HepG2 (cell line): ENCODE measurements around the gene KRT15. TPM values are rescaled to one million over a fixed set of nuclear protein-coding genes. Genes with fewer than 3 reads are reported as not detected.

Source experiments
- ATAC-seq: fragments of 200-7000 bp; cut with Tn5 transposase; 3 replicates; pipeline ENCODE4 v1.9.1; 2020; ENCODE audit warnings: mild to moderate bottlenecking, moderate library complexity
- BruUV-seq: library from RNA; stranded (reverse); fragments of 400-500 nt; replicated peaks from 2 replicates; lab custom pipeline; 2021; lab: Mats Ljungman, UMichigan
- CTCF ChIA-PET: fragments of 300-600 bp; formaldehyde crosslinking; extraction: SDS; loops from one replicate; lab custom pipeline; 2021; ENCODE audit warnings: low total read pairs, inconsistent platforms, low intra/inter-chr PET ratio; lab: Yijun Ruan, JAX
- POLR2A ChIA-PET: fragments of 350-600 bp; sonication (Branson Sonifier 250); formaldehyde crosslinking; loops from one replicate; lab custom pipeline; 2020; ENCODE audit warnings: antibody characterized with exemption, inconsistent platforms; lab: Yijun Ruan, JAX
- DNase-seq: peaks from one replicate; pipeline ENCODE4 v3.0.0-alpha.2; 2015; ENCODE audit warnings: low spot score
- FAIRE-seq: peaks from 3 replicates; lab custom pipeline; 2011; peaks lifted over from hg19 to GRCh38; lab: Jason Lieb, UNC
- H2AFZ ChIP-seq: one replicate; pipeline ENCODE4 v1.6.1; 2011; ENCODE audit warnings: low read length, inconsistent platforms
- H3K27ac ChIP-seq: fragments of 300-600 bp; 3 replicates; pipeline ENCODE4 v1.8.0; 2011; ENCODE audit warnings: mixed run types, mild to moderate bottlenecking, mixed read lengths, low read length, inconsistent platforms; ENCODE audit not compliant: insufficient read depth; ENCODE audit errors: extremely low read length
- H3K27me3 ChIP-seq, 2 experiments: fragments of 200-600 bp in 1 of 2; 2 replicates in 1 of 2; 3 replicates in 1 of 2; pipeline versions ENCODE4 v1.6.0 to v1.8.0; 2011; ENCODE audit warnings: low read length in 2 of 2, mild to moderate bottlenecking in 2 of 2, moderate library complexity in 2 of 2, inconsistent platforms in 1 of 2; ENCODE audit not compliant: insufficient read depth in 2 of 2, control insufficient read depth in 1 of 2
- H3K36me3 ChIP-seq, 2 experiments: fragments of 200-600 bp in 1 of 2; replicated peaks in 1 of 2; 2 replicates in 1 of 2; 3 replicates in 1 of 2; pipeline versions ENCODE4 v1.5.1 to v1.8.0; 2011; ENCODE audit warnings: low read length in 2 of 2, inconsistent platforms in 1 of 2; ENCODE audit not compliant: insufficient read depth in 2 of 2, control insufficient read depth in 1 of 2
- H3K4me1 ChIP-seq: 2 replicates; pipeline ENCODE4 v1.5.1; 2012; ENCODE audit warnings: low read length, inconsistent platforms; ENCODE audit not compliant: insufficient read depth
- H3K4me2 ChIP-seq: 2 replicates; pipeline ENCODE4 v1.6.0; 2011; ENCODE audit warnings: low read depth, low read length, inconsistent platforms
- H3K4me3 ChIP-seq, 3 experiments: fragments of 200-600 bp in 1 of 3; sonication (generic), shearing (Covaris generic) in 1 of 3; replicated peaks in 1 of 3; 2 replicates each; pipeline ENCODE4 v1.5.1; 2011 to 2016; ENCODE audit warnings: low read length in 3 of 3, inconsistent platforms in 2 of 3, low read depth in 2 of 3, mild to moderate bottlenecking in 2 of 3, control low read depth in 1 of 3, mixed read lengths in 1 of 3; ENCODE audit not compliant: insufficient read depth in 1 of 3
- H3K79me2 ChIP-seq: one replicate; pipeline ENCODE4 v1.6.1; 2011; ENCODE audit warnings: low read length, inconsistent platforms; ENCODE audit not compliant: insufficient read depth
- H3K9ac ChIP-seq: 2 replicates; pipeline ENCODE4 v1.6.0; 2011; ENCODE audit warnings: mild to moderate bottlenecking, low read depth, low read length, inconsistent platforms; ENCODE audit not compliant: insufficient read depth
- H3K9me3 ChIP-seq: 2 replicates; pipeline ENCODE4 v1.5.1; 2012; ENCODE audit warnings: mild to moderate bottlenecking, low read length
- H4K20me1 ChIP-seq: 2 replicates; pipeline ENCODE4 v1.6.0; 2011; ENCODE audit warnings: inconsistent platforms, mild to moderate bottlenecking, low read length, moderate library complexity; ENCODE audit not compliant: insufficient read depth
- BORCS8-MEF2B ChIP-seq: sonication (generic); formaldehyde crosslinking; IDR thresholded peaks from 2 replicates; pipeline ENCODE4 v1.8.0; 2022; ENCODE audit warnings: mild to moderate bottlenecking, missing genetic modification reagents
- SAP130 ChIP-seq: IDR thresholded peaks from 2 replicates; pipeline ENCODE4 v1.6.1; 2016; ENCODE audit warnings: low read depth
- TBX2 ChIP-seq: sonication (generic); formaldehyde crosslinking; IDR thresholded peaks from 2 replicates; pipeline ENCODE4 v1.5.0; 2020; ENCODE audit warnings: missing genetic modification reagents, mild to moderate bottlenecking, borderline replicate concordance
- ZNF296 ChIP-seq: sonication (generic); formaldehyde crosslinking; conservative IDR thresholded peaks from 2 replicates; pipeline ENCODE4 v1.5.0; 2020; ENCODE audit warnings: mild to moderate bottlenecking, missing genetic modification reagents
- ZNF768 ChIP-seq: sonication (generic); formaldehyde crosslinking; IDR thresholded peaks from 2 replicates; pipeline ENCODE4 v1.4.0; 2020; ENCODE audit warnings: missing genetic modification reagents
- ZNF891 ChIP-seq: sonication (generic); formaldehyde crosslinking; IDR thresholded peaks from 2 replicates; pipeline ENCODE4 v1.5.0; 2020; ENCODE audit warnings: mild to moderate bottlenecking, missing genetic modification reagents
- WGBS: methylation state at CpG from one replicate; pipeline ENCODE4 v1.1.6; 2017; ENCODE audit warnings: low lambda C conversion rate; 5-methylcytosine and 5-hydroxymethylcytosine counted together
- in situ Hi-C: cut with HindIII; loops from 2 replicates; pipeline ENCODE4 v1.10.0; 2017; ENCODE audit warnings: low pct_unique_long_range_greater_than_20kb; ENCODE audit not compliant: extremely low pct_ligation_motif_present
- intact Hi-C: fragments of 100-400 bp; cut with micrococcal nuclease; formaldehyde crosslinking; loops from one replicate; pipeline ENCODE4 v1.10.0; 2022; ENCODE audit not compliant: unreplicated experiment
- polyA plus RNA-seq, 8 experiments: library from polyadenylated mRNA; depleted of rRNA in 3 of 8; stranded (reverse) in 7 of 8; unstranded in 1 of 8; fragments of >200 nt; fragmentation: Illumina TruSeq in 4 of 8; extraction: Trizol in 4 of 8; gene quantifications; 2 replicates each; pipeline versions ENCODE4 v1.2.1 to v1.2.3, GENCODE V29; 2011 to 2016; ENCODE audit warnings: low read depth in 4 of 8, missing spikeins in 1 of 8, mixed read lengths in 1 of 8; ENCODE audit not compliant: insufficient read depth in 1 of 8
- total RNA-seq, 5 experiments: library from RNA; depleted of rRNA; stranded (reverse); fragments of >200 nt; fragmentation: Illumina TruSeq; extraction: Trizol; gene quantifications; 2 replicates each; pipeline ENCODE4 v1.2.3, GENCODE V29; 2016; ENCODE audit warnings: low read depth in 1 of 5
- TF ChIP-seq, protein P1 (sequence below): sonication (generic); formaldehyde crosslinking; IDR thresholded peaks from 2 replicates; pipeline ENCODE4 v1.5.1; 2020; ENCODE audit warnings: missing genetic modification reagents, mild to moderate bottlenecking, borderline replicate concordance
- TF ChIP-seq, protein P2 (sequence below), 2 experiments: sonication (generic) in 1 of 2; formaldehyde crosslinking in 1 of 2; IDR thresholded peaks; 2 replicates each; pipeline versions ENCODE4 v1.4.0 to v1.6.1; 2016 to 2020; ENCODE audit warnings: borderline replicate concordance in 1 of 2, low read depth in 1 of 2, mild to moderate bottlenecking in 1 of 2, missing genetic modification reagents in 1 of 2

The KRT15 gene
- total and polyA plus RNA-seq, 2 of the 13 experiments (the other 11 are each of a cell fraction or from before 2014, with no cell fraction given) = 0.46 to 0.63 TPM

GRCh38 chr17:41520821-41521521, 2.3 kb upstream of the KRT15 start:
- H2AFZ ChIP-seq = no peak overlapping the region
- DNase-seq (no peak), FAIRE-seq (no peak), ATAC-seq (no peak)
- TF ChIP-seq TBX2 (CRISPR knock-in tag) (0 out of 2 replicates have a peak, but pooled peaks have one; percentile 15), ZNF768 (CRISPR knock-in tag) (0 out of 2 replicates have a peak, but pooled peaks have one; percentile 22), BORCS8-MEF2B (no peak)
- H3K9me3 ChIP-seq = no peaks in the 10 kb centered on the region
- POLR2A ChIA-PET = interaction anchor here (1.0 to 1.4 kb wide), 2 partner anchors 9 to 105 kb away, joined by 3 to 4 read pairs; no protein-coding TSS in a partner anchor
- peaks cover 1 to 3% of the 10 kb centered on the region in 2 experiments; a peak in 3 of 5 replicates for H3K27me3 ChIP-seq
- H3K79me2 ChIP-seq = no peaks in the 10 kb centered on the region
- H3K27ac ChIP-seq = no peak overlapping the region
- peaks cover 0 to 2% of the 10 kb centered on the region in 2 experiments; a peak in 1 of 5 replicates for H3K36me3 ChIP-seq
- H4K20me1 ChIP-seq = no peaks in the 10 kb centered on the region
- no peak overlapping the region for H3K9ac ChIP-seq
- CTCF ChIA-PET = interaction anchor here (0.9 kb wide), 1 partner anchor 28 kb away, joined by 3 read pairs; no protein-coding TSS in a partner anchor
- no peak overlapping the region for H3K4me2 ChIP-seq
- no TSS peak for BruUV-seq
- in situ Hi-C loops (no loop called here), intact Hi-C loops (loop anchor here (10.0 kb wide), 1 partner anchor 616 kb away; no protein-coding TSS in a partner anchor)
- H3K4me1 ChIP-seq = peaks cover 58% of the 10 kb centered on the region
- WGBS = 4% methylated on average over 7 of the region's 10 CpGs
- H3K4me3 ChIP-seq = no peak overlapping the region

DNA sequence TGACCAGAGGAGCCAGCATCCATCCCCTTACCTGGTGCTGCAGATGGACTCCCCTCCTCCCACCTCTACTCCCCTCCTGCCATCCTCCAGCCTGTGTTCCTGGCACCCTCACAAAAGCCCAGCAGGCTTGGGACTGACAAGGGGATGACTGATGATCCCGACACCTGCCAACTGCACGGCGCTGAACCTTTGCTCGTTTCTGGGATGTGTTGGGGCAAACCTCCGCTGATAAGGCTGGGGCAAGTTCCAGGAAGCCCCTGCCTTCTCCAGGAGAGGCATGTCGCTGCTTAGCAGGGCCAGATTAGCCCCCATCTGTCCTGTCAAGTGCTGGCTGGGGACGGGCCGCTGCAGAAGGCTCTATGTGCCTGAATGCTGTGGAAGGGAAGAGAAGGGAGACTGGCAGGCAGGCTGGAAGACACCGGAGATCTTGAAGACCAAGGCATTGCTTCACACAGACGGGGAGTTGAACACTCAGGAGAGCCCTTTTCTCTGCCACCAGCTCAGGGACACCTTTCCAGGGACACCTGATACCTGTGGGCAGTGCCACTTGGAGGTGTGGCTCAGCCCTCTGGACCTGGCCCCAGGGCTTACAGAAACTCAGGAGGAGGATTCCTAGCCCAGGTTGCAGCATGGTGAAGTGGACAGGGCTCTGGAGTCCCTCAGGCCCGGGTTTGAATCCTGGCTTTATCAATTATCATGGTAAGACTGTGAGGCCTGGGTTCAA, 973 bp upstream of the KRT15 start:
- H3K4me2 ChIP-seq = peak overlapping the region; percentile 46
- peaks cover 1 to 3% of the 10 kb centered on the region in 2 experiments; a peak in 3 of 5 replicates for H3K27me3 ChIP-seq
- H3K4me3 ChIP-seq = no peak overlapping the region; a peak in 1 of 6 replicates
- no peak overlapping the region for H3K27ac ChIP-seq
- BruUV-seq = no TSS peak
- FAIRE-seq = no peak
- in situ Hi-C loops = no loop called here
- no peak overlapping the region for H2AFZ ChIP-seq
- peak; percentile 5; the same call in 2 of the 3 replicates for ATAC-seq
- POLR2A ChIA-PET = no interaction called here
- CTCF ChIA-PET = no interaction called here
- H3K79me2 ChIP-seq = no peaks in the 10 kb centered on the region
- no peak for DNase-seq
- H3K9me3 ChIP-seq = no peaks in the 10 kb centered on the region
- no peaks in the 10 kb centered on the region for H4K20me1 ChIP-seq
- H3K36me3 ChIP-seq = peaks cover 0 to 2% of the 10 kb centered on the region in 2 experiments; a peak in 1 of 5 replicates
- WGBS = 13% methylated on average over 8 of the region's 11 CpGs
- no peak overlapping the region for H3K9ac ChIP-seq
- intact Hi-C loops = loop anchor here (10.0 kb wide), 1 partner anchor 615 kb away; no protein-coding TSS in a partner anchor
- H3K4me1 ChIP-seq = peaks cover 53% of the 10 kb centered on the region
- 0 out of 2 replicates have a peak, but pooled peaks have one; percentile 24 for TF ChIP-seq ZNF296 (CRISPR knock-in tag)
- TF ChIP-seq, protein P1, sequence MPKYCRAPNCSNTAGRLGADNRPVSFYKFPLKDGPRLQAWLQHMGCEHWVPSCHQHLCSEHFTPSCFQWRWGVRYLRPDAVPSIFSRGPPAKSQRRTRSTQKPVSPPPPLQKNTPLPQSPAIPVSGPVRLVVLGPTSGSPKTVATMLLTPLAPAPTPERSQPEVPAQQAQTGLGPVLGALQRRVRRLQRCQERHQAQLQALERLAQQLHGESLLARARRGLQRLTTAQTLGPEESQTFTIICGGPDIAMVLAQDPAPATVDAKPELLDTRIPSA = no peak
- 0 out of 2 replicates have a peak, but pooled peaks have one; percentile 13 for TF ChIP-seq ZNF891
- TF ChIP-seq, protein P2, sequence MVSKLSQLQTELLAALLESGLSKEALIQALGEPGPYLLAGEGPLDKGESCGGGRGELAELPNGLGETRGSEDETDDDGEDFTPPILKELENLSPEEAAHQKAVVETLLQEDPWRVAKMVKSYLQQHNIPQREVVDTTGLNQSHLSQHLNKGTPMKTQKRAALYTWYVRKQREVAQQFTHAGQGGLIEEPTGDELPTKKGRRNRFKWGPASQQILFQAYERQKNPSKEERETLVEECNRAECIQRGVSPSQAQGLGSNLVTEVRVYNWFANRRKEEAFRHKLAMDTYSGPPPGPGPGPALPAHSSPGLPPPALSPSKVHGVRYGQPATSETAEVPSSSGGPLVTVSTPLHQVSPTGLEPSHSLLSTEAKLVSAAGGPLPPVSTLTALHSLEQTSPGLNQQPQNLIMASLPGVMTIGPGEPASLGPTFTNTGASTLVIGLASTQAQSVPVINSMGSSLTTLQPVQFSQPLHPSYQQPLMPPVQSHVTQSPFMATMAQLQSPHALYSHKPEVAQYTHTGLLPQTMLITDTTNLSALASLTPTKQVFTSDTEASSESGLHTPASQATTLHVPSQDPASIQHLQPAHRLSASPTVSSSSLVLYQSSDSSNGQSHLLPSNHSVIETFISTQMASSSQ (IDR thresholded peaks at IDR 0.05; ENCODE audit: low read depth) = no peak
- TF ChIP-seq, protein P2 (CRISPR knock-in tag; IDR thresholded peaks at IDR 0.05; ENCODE audit: borderline replicate concordance) = 0 out of 2 replicates have a peak, but pooled peaks have one; percentile 39
- TF ChIP-seq SAP130 = 0 out of 2 replicates have a peak, but pooled peaks have one; percentile 24
